Endodermal cell (in vitro differentiated cells): ENCODE results near the gene ZNF619. TPM values are rescaled to one million over a fixed set of nuclear protein-coding genes. Genes with fewer than 3 reads are reported as not detected.

Experiments used
- DNase-seq: peaks from one replicate; pipeline ENCODE4 v3.0.0-alpha.2; 2017
- H3K27ac ChIP-seq: 2 replicates; pipeline ENCODE4 v1.5.1; 2013; ENCODE audit warnings: mild to moderate bottlenecking, low read depth, low read length, moderate library complexity
- H3K27me3 ChIP-seq: 2 replicates; pipeline ENCODE4 v1.6.1; 2013; ENCODE audit warnings: mild to moderate bottlenecking, low read length, moderate library complexity; ENCODE audit not compliant: insufficient read depth, control insufficient read depth, poor library complexity, severe bottlenecking
- H3K36me3 ChIP-seq: 2 replicates; pipeline ENCODE4 v1.7.0; 2013; ENCODE audit warnings: mild to moderate bottlenecking, low read length, moderate library complexity; ENCODE audit not compliant: control insufficient read depth, insufficient read depth
- H3K4me1 ChIP-seq: one replicate; pipeline ENCODE4 v1.7.0; 2013; ENCODE audit warnings: low read length; ENCODE audit not compliant: control insufficient read depth, insufficient read depth
- H3K4me3 ChIP-seq: 2 replicates; pipeline ENCODE4 v1.5.1; 2013; ENCODE audit warnings: mild to moderate bottlenecking, low read length, moderate library complexity
- H3K9ac ChIP-seq: 2 replicates; pipeline ENCODE4 v1.6.1; 2013; ENCODE audit warnings: mild to moderate bottlenecking, low read length, moderate library complexity; ENCODE audit not compliant: poor library complexity, severe bottlenecking; ENCODE audit errors: extremely low read depth
- H3K9me3 ChIP-seq: 2 replicates; pipeline ENCODE4 v1.6.1; 2013; ENCODE audit warnings: mild to moderate bottlenecking, low read length, moderate library complexity; ENCODE audit not compliant: control insufficient read depth
- H3K27ac Mint-ChIP-seq: 2 replicates; pipeline ENCODE4 v1.8.0; 2020; ENCODE audit warnings: mixed read lengths
- H3K27me3 Mint-ChIP-seq: 2 replicates; pipeline ENCODE4 v1.8.0; 2021; ENCODE audit warnings: mild to moderate bottlenecking, mixed read lengths; ENCODE audit not compliant: insufficient read depth
- H3K36me3 Mint-ChIP-seq: 2 replicates; pipeline ENCODE4 v1.8.0; 2020; ENCODE audit warnings: low read depth, mixed read lengths
- H3K4me1 Mint-ChIP-seq: 2 replicates; pipeline ENCODE4 v1.8.0; 2020; ENCODE audit warnings: mixed read lengths
- H3K4me3 Mint-ChIP-seq: 2 replicates; pipeline ENCODE4 v1.8.0; 2020; ENCODE audit warnings: mild to moderate bottlenecking, moderate library complexity, mixed read lengths
- H3K9me3 Mint-ChIP-seq: 2 replicates; pipeline ENCODE4 v1.8.0; 2020; ENCODE audit warnings: mild to moderate bottlenecking, mixed read lengths
- WGBS, 2 experiments: methylation state at CpG; one replicate each; pipeline versions ENCODE4 v1.1.5 to v1.1.7; 2013; ENCODE audit warnings: missing lambda C conversion rate in 2 of 2, mixed read lengths in 1 of 2; ENCODE audit not compliant: insufficient coverage in 1 of 2, insufficient read length in 1 of 2; 5-methylcytosine and 5-hydroxymethylcytosine counted together
- total RNA-seq, 2 donors: library from RNA; stranded (reverse); fragmentation: NEBNext Ultra II Directional in 1 of 2; extraction: Animal tissue kit (Norgen Biotek cat#: 25700) in 1 of 2; gene quantifications; 2 replicates in 1 of 2; 3 replicates in 1 of 2; pipeline ENCODE4 v1.2.1, GENCODE V29; 2021
- TF ChIP-seq, protein P1 (sequence below): fragments of 200-600 bp; sonication (generic); conservative IDR thresholded peaks from 2 replicates; pipeline ENCODE4 v1.5.0; 2021; ENCODE audit warnings: antibody characterized with exemption, mild to moderate bottlenecking

Gene ZNF619
- total RNA-seq, 2 donors from 2014 or later, result 6.9 to 13.7 TPM

DNA sequence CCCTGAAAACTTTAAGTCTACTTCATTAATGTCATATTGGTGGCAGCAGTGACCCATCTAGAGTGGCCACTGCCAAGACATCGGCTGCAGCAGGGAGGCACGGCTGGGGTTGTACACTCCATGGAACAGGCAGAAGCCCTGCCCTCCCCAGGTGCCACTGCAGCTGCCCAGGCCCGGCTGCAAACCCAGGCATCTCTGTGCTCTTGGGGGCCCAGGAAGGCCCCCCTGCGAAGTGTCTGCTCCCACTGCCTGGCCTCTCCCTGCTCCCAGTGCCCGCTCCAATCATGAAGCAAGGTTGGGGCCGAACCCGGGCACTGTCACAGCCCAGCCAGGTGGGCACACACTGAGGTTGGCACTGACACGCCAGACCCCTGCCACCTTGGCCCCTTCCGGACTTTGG lies 31.9 kb upstream of the ZNF619 start:
- Mint-ChIP-seq H3K9me3 (no peaks in the 10 kb centered on the region), H3K27me3 (no peaks in the 10 kb centered on the region), H3K36me3 (no peaks in the 10 kb centered on the region), H3K27ac (no peak overlapping the region), H3K4me1 (no peaks in the 10 kb centered on the region), H3K4me3 (no peak overlapping the region)
- Histone ChIP-seq H3K27ac (no peak overlapping the region), H3K27me3 (no peaks in the 10 kb centered on the region), H3K9me3 (no peaks in the 10 kb centered on the region), H3K36me3 (no peaks in the 10 kb centered on the region), H3K4me3 (no peak overlapping the region), H3K9ac (no peak overlapping the region), H3K4me1 (no peaks in the 10 kb centered on the region)
- no peak for DNase-seq
- 90% methylated on average over 9 of the region's 9 CpGs; no CpG with 5 or more reads in 1 of the 2 experiments for WGBS, 2 experiments
- TF ChIP-seq, protein P1, sequence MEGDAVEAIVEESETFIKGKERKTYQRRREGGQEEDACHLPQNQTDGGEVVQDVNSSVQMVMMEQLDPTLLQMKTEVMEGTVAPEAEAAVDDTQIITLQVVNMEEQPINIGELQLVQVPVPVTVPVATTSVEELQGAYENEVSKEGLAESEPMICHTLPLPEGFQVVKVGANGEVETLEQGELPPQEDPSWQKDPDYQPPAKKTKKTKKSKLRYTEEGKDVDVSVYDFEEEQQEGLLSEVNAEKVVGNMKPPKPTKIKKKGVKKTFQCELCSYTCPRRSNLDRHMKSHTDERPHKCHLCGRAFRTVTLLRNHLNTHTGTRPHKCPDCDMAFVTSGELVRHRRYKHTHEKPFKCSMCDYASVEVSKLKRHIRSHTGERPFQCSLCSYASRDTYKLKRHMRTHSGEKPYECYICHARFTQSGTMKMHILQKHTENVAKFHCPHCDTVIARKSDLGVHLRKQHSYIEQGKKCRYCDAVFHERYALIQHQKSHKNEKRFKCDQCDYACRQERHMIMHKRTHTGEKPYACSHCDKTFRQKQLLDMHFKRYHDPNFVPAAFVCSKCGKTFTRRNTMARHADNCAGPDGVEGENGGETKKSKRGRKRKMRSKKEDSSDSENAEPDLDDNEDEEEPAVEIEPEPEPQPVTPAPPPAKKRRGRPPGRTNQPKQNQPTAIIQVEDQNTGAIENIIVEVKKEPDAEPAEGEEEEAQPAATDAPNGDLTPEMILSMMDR, result no peak

DNA sequence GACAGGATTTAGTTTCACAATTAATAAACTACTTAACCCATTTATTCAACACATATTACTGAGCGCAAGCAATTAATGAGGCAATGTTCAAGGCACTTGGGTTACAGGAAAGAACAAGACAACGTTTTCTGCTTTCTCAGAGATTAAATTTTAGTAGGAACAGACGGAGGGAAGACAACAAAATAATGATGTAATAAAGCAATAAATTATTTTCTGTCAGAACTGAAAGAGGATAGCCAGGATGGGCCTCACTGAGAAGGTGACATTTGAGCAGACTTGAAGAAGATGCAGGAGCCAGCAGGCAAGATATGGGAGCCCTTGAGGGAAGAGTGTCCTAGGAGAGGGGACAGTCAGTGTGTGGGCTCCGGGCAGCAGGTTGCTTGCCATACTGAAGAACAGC lies 31.0 kb upstream of the ZNF619 start:
- no peak overlapping the region for H3K27ac ChIP-seq
- H3K4me1 ChIP-seq, result no peaks in the 10 kb centered on the region
- 89 to 92% methylated on average over 4 of the region's 4 CpGs for WGBS, 2 experiments
- Mint-ChIP-seq H3K4me3 (no peak overlapping the region), H3K27me3 (no peaks in the 10 kb centered on the region), H3K9me3 (no peaks in the 10 kb centered on the region), H3K4me1 (no peaks in the 10 kb centered on the region), H3K27ac (no peak overlapping the region), H3K36me3 (no peaks in the 10 kb centered on the region)
- H3K36me3 ChIP-seq, result no peaks in the 10 kb centered on the region
- TF ChIP-seq, protein P1, result no peak
- no peaks in the 10 kb centered on the region for H3K27me3 ChIP-seq
- H3K9ac ChIP-seq, result no peak overlapping the region
- H3K9me3 ChIP-seq, result no peaks in the 10 kb centered on the region
- DNase-seq, result no peak
- H3K4me3 ChIP-seq, result no peak overlapping the region

DNA sequence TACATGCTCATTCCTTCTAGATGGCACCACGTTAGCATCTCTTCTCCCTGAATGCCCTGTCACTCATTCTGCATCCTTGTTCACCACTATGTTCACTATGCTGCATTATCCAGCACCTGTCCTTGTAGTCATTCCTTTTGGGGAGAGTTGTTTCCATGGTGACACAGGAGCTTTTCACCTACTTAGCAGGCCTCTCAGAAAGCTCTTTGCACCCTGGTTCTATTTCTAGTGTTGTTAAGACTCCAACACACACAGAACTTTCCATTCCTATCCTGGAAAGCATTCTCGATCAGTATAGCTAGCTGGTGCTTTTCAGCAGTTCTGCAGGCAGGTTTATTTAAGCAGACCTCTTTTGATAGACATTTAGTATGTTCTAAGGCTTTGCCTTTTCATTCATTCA lies 26.5 kb upstream of the ZNF619 start:
- Mint-ChIP-seq H3K27me3 (peaks cover under 1% of the 10 kb centered on the region), H3K27ac (no peak overlapping the region), H3K9me3 (no peaks in the 10 kb centered on the region), H3K4me1 (peaks cover 10% of the 10 kb centered on the region), H3K36me3 (no peaks in the 10 kb centered on the region), H3K4me3 (no peak overlapping the region)
- TF ChIP-seq, protein P1, result no peak
- no peaks in the 10 kb centered on the region for H3K9me3 ChIP-seq
- no peak overlapping the region for H3K4me3 ChIP-seq
- no peak for DNase-seq
- H3K27ac ChIP-seq, result no peak overlapping the region
- no peak overlapping the region for H3K9ac ChIP-seq
- no peaks in the 10 kb centered on the region for H3K36me3 ChIP-seq
- H3K27me3 ChIP-seq, result no peaks in the 10 kb centered on the region
- no peaks in the 10 kb centered on the region for H3K4me1 ChIP-seq
- WGBS, 2 experiments, result 85 to 93% methylated on average over 2 of the region's 2 CpGs
